NCI-H146 treated with DMSO at 0.1 percent for 48 hours (cell line): ENCODE data around the gene NAPA.

Experiments
- DNase-seq: peaks from one replicate; lab custom pipeline; 2025; ENCODE audit not compliant: unreplicated experiment; lab: John Stamatoyannopoulos, UW

NAPA gene

GRCh38 chr19:47523473-47523872 is 8.6 kb upstream of the NAPA start:
- DNase-seq, result peak; percentile 34

- no peak for DNase-seq
These were observed 6.8 kb upstream of the NAPA start for GRCh38 chr19:47521473-47522180.

GRCh38 chr19:47520839-47521238 is 6.0 kb upstream of the NAPA start:
- DNase-seq, result no peak

GRCh38 chr19:47520343-47520806 is 5.5 kb upstream of the NAPA start:
- DNase-seq, result no peak

- DNase-seq, result no peak
These were observed 4.0 kb upstream of the NAPA start for GRCh38 chr19:47518854-47519253.

GRCh38 chr19:47518139-47518538 is 3.3 kb upstream of the NAPA start:
- DNase-seq, result no peak

GRCh38 chr19:47514151-47514868 is 553 bp downstream of the NAPA start:
- DNase-seq, result no peak

- DNase-seq, result no peak
These were observed 1.9 kb downstream of the NAPA start for GRCh38 chr19:47512948-47513319.

GRCh38 chr19:47512183-47512947 is 2.5 kb downstream of the NAPA start:
- no peak for DNase-seq

GRCh38 chr19:47511681-47512080 is 3.2 kb downstream of the NAPA start:
- DNase-seq, result no peak

- no peak for DNase-seq
These were observed 3.7 kb downstream of the NAPA start for GRCh38 chr19:47511128-47511517.

- no peak for DNase-seq
These were observed 4.2 kb downstream of the NAPA start for GRCh38 chr19:47510516-47511127.

- no peak for DNase-seq
These were observed 4.9 kb downstream of the NAPA start for GRCh38 chr19:47509973-47510372.

GRCh38 chr19:47509170-47509847 is 5.6 kb downstream of the NAPA start:
- DNase-seq, result no peak

- DNase-seq, result no peak
These were observed 6.1 kb downstream of the NAPA start for GRCh38 chr19:47508721-47509120.

GRCh38 chr19:47507924-47508553 is 6.8 kb downstream of the NAPA start:
- DNase-seq, result no peak

- DNase-seq, result no peak
These were observed 7.9 kb downstream of the NAPA start for GRCh38 chr19:47507012-47507411.

- no peak for DNase-seq
These were observed 8.4 kb downstream of the NAPA start for GRCh38 chr19:47506459-47506858.

GRCh38 chr19:47505506-47505905 is 9.4 kb downstream of the NAPA start:
- no peak for DNase-seq

- DNase-seq, result no peak
These were observed 11.1 kb downstream of the NAPA start for GRCh38 chr19:47503826-47504150.
